ENCODE data around the gene AP4S1. TPM values are rescaled to one million over a fixed set of nuclear protein-coding genes. Genes with fewer than 3 reads are reported as not detected.

The AP4S1 gene
- total RNA-seq, 4 donors from 2014 or later: 2.0 to 5.7 (median 4.2) TPM

DNA sequence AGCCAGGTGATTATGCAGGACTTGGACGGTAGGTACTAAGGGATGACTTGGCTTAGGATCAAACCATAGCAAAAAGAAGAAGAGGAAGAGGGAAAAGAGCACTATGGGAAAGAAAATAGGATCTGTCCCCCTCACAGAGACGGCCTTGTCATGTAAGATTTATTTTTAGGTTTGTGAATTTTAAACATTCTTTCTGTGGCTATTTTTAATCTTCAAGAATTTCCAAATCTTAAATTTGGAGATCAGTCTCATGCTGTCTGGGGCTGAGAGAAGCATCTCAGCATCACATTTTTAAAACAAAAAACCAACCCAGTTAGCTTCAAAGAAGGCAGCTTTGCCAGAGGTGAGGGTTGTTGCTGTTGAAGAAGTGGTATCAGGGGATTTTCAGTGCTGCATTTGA, 53.3 kb downstream of the AP4S1 start:
- Histone ChIP-seq H3K36me3 (peaks cover 0 to 20% (median 3%) of the 10 kb centered on the region in 3 donors), H3K27ac (no peak overlapping the region), H3K4me3 (no peak overlapping the region), H3K4me1 (peaks cover 0 to 4% (median 4%) of the 10 kb centered on the region in 3 donors), H3K9me3 (no peaks in the 10 kb centered on the region), H3K27me3 (no peaks in the 10 kb centered on the region)
- TF ChIP-seq, protein P1, sequence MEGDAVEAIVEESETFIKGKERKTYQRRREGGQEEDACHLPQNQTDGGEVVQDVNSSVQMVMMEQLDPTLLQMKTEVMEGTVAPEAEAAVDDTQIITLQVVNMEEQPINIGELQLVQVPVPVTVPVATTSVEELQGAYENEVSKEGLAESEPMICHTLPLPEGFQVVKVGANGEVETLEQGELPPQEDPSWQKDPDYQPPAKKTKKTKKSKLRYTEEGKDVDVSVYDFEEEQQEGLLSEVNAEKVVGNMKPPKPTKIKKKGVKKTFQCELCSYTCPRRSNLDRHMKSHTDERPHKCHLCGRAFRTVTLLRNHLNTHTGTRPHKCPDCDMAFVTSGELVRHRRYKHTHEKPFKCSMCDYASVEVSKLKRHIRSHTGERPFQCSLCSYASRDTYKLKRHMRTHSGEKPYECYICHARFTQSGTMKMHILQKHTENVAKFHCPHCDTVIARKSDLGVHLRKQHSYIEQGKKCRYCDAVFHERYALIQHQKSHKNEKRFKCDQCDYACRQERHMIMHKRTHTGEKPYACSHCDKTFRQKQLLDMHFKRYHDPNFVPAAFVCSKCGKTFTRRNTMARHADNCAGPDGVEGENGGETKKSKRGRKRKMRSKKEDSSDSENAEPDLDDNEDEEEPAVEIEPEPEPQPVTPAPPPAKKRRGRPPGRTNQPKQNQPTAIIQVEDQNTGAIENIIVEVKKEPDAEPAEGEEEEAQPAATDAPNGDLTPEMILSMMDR (IDR thresholded peaks at IDR 0.05): no peak
- TF ChIP-seq POLR2A (IDR thresholded peaks at IDR 0.05): no peak
- WGBS, 2 donors: 41 to 53% methylated on average over 2 of the region's 2 CpGs
- intact Hi-C loops (cut with DNase I): no loop called here
- no peak for DNase-seq

GRCh38 chr14:31080056-31080455, 54.6 kb downstream of the AP4S1 start:
- intact Hi-C loops (cut with DNase I): loop anchor here (5.0 kb wide), 1 partner anchor 98 kb away; no protein-coding TSS in a partner anchor
- TF ChIP-seq POLR2A (IDR thresholded peaks at IDR 0.05): no peak

DNA sequence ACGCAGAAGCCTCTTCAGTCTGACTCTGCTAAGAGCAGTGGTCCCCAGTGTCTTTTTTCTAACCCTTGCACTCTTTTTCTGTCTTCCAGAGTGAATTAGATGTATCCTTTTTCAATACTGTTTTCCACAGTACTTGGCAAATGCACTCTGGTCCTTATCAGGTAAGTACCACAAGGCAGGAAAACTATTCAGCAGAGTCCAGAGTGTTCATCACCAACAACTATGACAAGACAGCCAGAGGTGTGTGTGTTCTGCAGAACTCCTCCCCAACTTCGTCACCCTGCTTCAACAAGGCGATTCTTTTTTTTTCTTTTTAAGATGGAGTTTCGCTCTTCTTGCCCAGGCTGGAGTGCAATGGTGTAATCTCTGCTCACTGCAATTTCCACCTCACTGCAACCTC, 55.0 kb downstream of the AP4S1 start:
- DNase-seq: no peak
- no peak overlapping the region for H3K27ac ChIP-seq
- no peak overlapping the region for H3K4me3 ChIP-seq
- H3K36me3 ChIP-seq: peaks cover 0 to 18% (median 3%) of the 10 kb centered on the region in 3 donors
- WGBS, 2 donors: 85 to 92% methylated on average over 4 of the region's 4 CpGs
- TF ChIP-seq, protein P1 (IDR thresholded peaks at IDR 0.05): no peak
- TF ChIP-seq POLR2A (IDR thresholded peaks at IDR 0.05): no peak
- peaks cover 0 to 4% (median 4%) of the 10 kb centered on the region in 3 donors for H3K4me1 ChIP-seq
- intact Hi-C loops (cut with DNase I): loop anchor here (5.0 kb wide), 1 partner anchor 98 kb away; no protein-coding TSS in a partner anchor
- H3K9me3 ChIP-seq: no peaks in the 10 kb centered on the region
- H3K27me3 ChIP-seq: no peaks in the 10 kb centered on the region

More at GRCh38 chr14:31080056-31080455, 54.6 kb downstream of the AP4S1 start:
- no peak overlapping the region for H3K4me3 ChIP-seq
- DNase-seq: no peak
- H3K36me3 ChIP-seq: peaks cover 0 to 16% (median 3%) of the 10 kb centered on the region in 3 donors
- H3K4me1 ChIP-seq: peaks cover 0 to 4% (median 4%) of the 10 kb centered on the region in 3 donors
- H3K9me3 ChIP-seq: no peaks in the 10 kb centered on the region
- H3K27me3 ChIP-seq: no peaks in the 10 kb centered on the region
- WGBS, 2 donors: 37 to 47% methylated on average over 3 of the region's 3 CpGs
- H3K27ac ChIP-seq: no peak overlapping the region

- Histone ChIP-seq H3K36me3 (peaks cover 0 to 21% (median 3%) of the 10 kb centered on the region in 3 donors), H3K4me3 (no peak overlapping the region), H3K9me3 (no peaks in the 10 kb centered on the region), H3K27me3 (no peaks in the 10 kb centered on the region), H3K27ac (peak overlapping the region in 1 of 4 donors; percentile 9), H3K4me1 (peaks cover 0 to 8% (median 4%) of the 10 kb centered on the region in 3 donors)
- whole genome bisulfite sequencing, 2 donors: 91 to 92% methylated on average over 2 to 3 of the region's 3 CpGs
- no peak for TF ChIP-seq POLR2A (IDR thresholded peaks at IDR 0.05)
- TF ChIP-seq, protein P1 (IDR thresholded peaks at IDR 0.05): no peak
- no peak for DNase-seq
- intact Hi-C loops (cut with DNase I): loop anchor here (5.0 kb wide), 1 partner anchor 101 kb away; no protein-coding TSS in a partner anchor
Observed at GRCh38 chr14:31083781-31084180, 58.3 kb downstream of the AP4S1 start.

- Histone ChIP-seq H3K36me3 (peaks cover 0 to 21% (median 3%) of the 10 kb centered on the region in 3 donors), H3K27me3 (no peaks in the 10 kb centered on the region), H3K9me3 (no peaks in the 10 kb centered on the region), H3K27ac (no peak overlapping the region), H3K4me3 (no peak overlapping the region), H3K4me1 (peaks cover 0 to 8% (median 4%) of the 10 kb centered on the region in 3 donors)
- 81 to 89% methylated on average over 5 of the region's 5 CpGs for WGBS, 2 donors
- TF ChIP-seq, protein P1 (IDR thresholded peaks at IDR 0.05): no peak
- TF ChIP-seq POLR2A (IDR thresholded peaks at IDR 0.05): no peak
- DNase-seq: no peak
- intact Hi-C loops (cut with DNase I): loop anchor here (5.0 kb wide), 1 partner anchor 102 kb away; no protein-coding TSS in a partner anchor
Observed at GRCh38 chr14:31084385-31084784, 58.9 kb downstream of the AP4S1 start.
